Stimulated activated CD4-positive, alpha-beta T cell treated with anti-CD3 and anti-CD28 coated beads, TNF-alpha, amount 100 ng/mL, for 1 hour (primary cell): Measurements from ENCODE around the gene BAIAP2.
"Not testable (repeated sequence)": the region's sequence is repeated elsewhere in the genome, so short reads cannot be mapped to it uniquely, and the experiment has no call there.

ENCODE experiments used
- DNase-seq, 3 donors: peaks; one replicate each; pipeline ENCODE4 v3.0.0-alpha.2; 2020; ENCODE audit warnings: low read depth in 3 of 3, low spot score in 1 of 3

Gene BAIAP2

GRCh38 chr17:81066072-81066471 lies 31.1 kb downstream of the BAIAP2 start:
- no peak for DNase-seq

- no peak for DNase-seq
Measured at GRCh38 chr17:81066771-81067315, 31.9 kb downstream of the BAIAP2 start.

GRCh38 chr17:81067391-81067811 lies 32.5 kb downstream of the BAIAP2 start:
- no peak for DNase-seq

GRCh38 chr17:81068411-81069134 lies 33.6 kb downstream of the BAIAP2 start:
- DNase-seq, result no peak

- no peak for DNase-seq
Measured at GRCh38 chr17:81069135-81069645, 34.2 kb downstream of the BAIAP2 start.

- DNase-seq, result no peak
Measured at GRCh38 chr17:81070541-81071246, 35.7 kb downstream of the BAIAP2 start.

GRCh38 chr17:81071761-81072741 lies 37.1 kb downstream of the BAIAP2 start:
- DNase-seq, result no peak

- DNase-seq, result no peak
Measured at GRCh38 chr17:81073967-81074839, 39.3 kb downstream of the BAIAP2 start.

GRCh38 chr17:81074875-81075274 lies 39.9 kb downstream of the BAIAP2 start:
- DNase-seq, result no peak

GRCh38 chr17:81075307-81075706 lies 40.4 kb downstream of the BAIAP2 start:
- DNase-seq, result no peak

GRCh38 chr17:81076141-81076679 lies 41.3 kb downstream of the BAIAP2 start:
- DNase-seq, result no peak

- DNase-seq, result not testable (repeated sequence)
Measured at GRCh38 chr17:81078026-81078913, 43.3 kb downstream of the BAIAP2 start.

GRCh38 chr17:81080019-81080418 lies 45.1 kb downstream of the BAIAP2 start:
- DNase-seq, result no peak

GRCh38 chr17:81081222-81082176 lies 46.5 kb downstream of the BAIAP2 start:
- DNase-seq, result no peak

- no peak for DNase-seq
Measured at GRCh38 chr17:81082177-81083073, 47.5 kb downstream of the BAIAP2 start.

- DNase-seq, result no peak
Measured at GRCh38 chr17:81083125-81083765, 48.3 kb downstream of the BAIAP2 start.
